Measurements from ENCODE around the gene SLC24A1. TPM values are rescaled to one million over a fixed set of nuclear protein-coding genes. Genes with fewer than 3 reads are reported as not detected.

The SLC24A1 gene
- total and polyA plus RNA-seq, 2 of the 13 experiments (the other 11 are each of a cell fraction or from before 2014, with no cell fraction given): 5.9 to 8.3 TPM

GRCh38 chr15:65610871-65611718 lies 10.6 kb upstream of the SLC24A1 start, which contains the start of gene INTS14 (continued):
- TF ChIP-seq ZFP62 (CRISPR knock-in tag; IDR thresholded peaks at IDR 0.05): no peak
- peak; percentile 51; the same call in 1 of the 2 replicates for TF ChIP-seq CAMTA2 (CRISPR knock-in tag; IDR thresholded peaks at IDR 0.05; ENCODE audit: borderline replicate concordance)
- peak; percentile 93 for TF ChIP-seq PHF21A (CRISPR knock-in tag; IDR thresholded peaks at IDR 0.05)
- peak; percentile 46; the same call in 1 of the 2 replicates for TF ChIP-seq ADNP (CRISPR knock-in tag; IDR thresholded peaks at IDR 0.05)
- peak; percentile 33; the same call in 1 of the 2 replicates for TF ChIP-seq MLX (CRISPR knock-in tag; IDR thresholded peaks at IDR 0.05)
- 0 out of 2 replicates have a peak, but pooled peaks have one; percentile 20 for TF ChIP-seq MLXIP (CRISPR knock-in tag; IDR thresholded peaks at IDR 0.05; ENCODE audit: borderline replicate concordance)
- TF ChIP-seq SMAD3 (CRISPR knock-in tag; IDR thresholded peaks at IDR 0.05): peak; percentile 98
- TF ChIP-seq ZNF782 (CRISPR knock-in tag; IDR thresholded peaks at IDR 0.05; ENCODE audit: borderline replicate concordance): no peak; the same call in 1 of the 2 replicates
- TF ChIP-seq ZHX2 (IDR thresholded peaks at IDR 0.05; ENCODE audit: low read depth): peak; percentile 61; the same call in 1 of the 2 replicates
- no peak for TF ChIP-seq ZHX2 (CRISPR knock-in tag; IDR thresholded peaks at IDR 0.05; ENCODE audit: borderline replicate concordance)
- TF ChIP-seq RORA (CRISPR knock-in tag; IDR thresholded peaks at IDR 0.05): no peak
- peak; percentile 93 for TF ChIP-seq SALL1 (CRISPR knock-in tag; IDR thresholded peaks at IDR 0.05)
